ENCODE results near the gene LRCOL1.
A peak's percentile ranks its signal among the peaks of the same experiment; 100 is the strongest.
"Not testable (repeated sequence)": the region's sequence is repeated elsewhere in the genome, so short reads cannot be mapped to it uniquely, and the experiment has no call there.

LRCOL1 gene

DNA sequence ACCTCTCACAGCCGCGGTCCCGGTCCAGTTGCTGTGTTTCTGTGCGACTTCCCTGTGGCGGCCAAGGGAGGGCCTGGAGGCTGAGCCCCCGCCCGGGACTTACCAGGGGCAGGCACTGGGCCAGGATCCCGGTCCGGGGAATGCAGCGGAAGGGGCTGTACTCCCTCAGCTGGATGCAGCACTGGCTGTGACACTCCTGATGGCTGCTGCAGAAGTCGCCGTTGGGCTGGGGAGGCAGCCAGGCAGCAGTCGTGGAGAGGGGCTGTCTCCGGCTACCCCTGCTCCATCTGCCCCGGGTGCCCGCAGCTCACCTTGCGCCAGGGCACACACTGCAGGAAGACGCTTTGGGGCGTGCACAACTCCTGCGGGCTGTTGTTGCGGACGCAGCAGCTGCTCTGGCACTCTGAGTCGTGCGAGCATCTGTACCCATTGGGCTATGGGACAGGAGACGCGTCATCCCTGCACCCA lies 6.2 kb downstream of the LRCOL1 start:
- no peak for TF ChIP-seq CTCF (IDR thresholded peaks at IDR 0.05; ENCODE audit: low read length, missing control alignments)
- DNase-seq (ENCODE audit: low read depth) = no peak
- H3K4me3 ChIP-seq (replicated peaks; ENCODE audit: low read depth, low read length) = no peak overlapping the region

GRCh38 chr12:132603240-132604150 lies 6.9 kb downstream of the LRCOL1 start:
- no peak overlapping the region for H3K4me3 ChIP-seq (replicated peaks; ENCODE audit: low read depth, low read length)
- no peak for DNase-seq (ENCODE audit: low read depth)
- TF ChIP-seq CTCF (IDR thresholded peaks at IDR 0.05; ENCODE audit: low read length, missing control alignments) = no peak

DNA sequence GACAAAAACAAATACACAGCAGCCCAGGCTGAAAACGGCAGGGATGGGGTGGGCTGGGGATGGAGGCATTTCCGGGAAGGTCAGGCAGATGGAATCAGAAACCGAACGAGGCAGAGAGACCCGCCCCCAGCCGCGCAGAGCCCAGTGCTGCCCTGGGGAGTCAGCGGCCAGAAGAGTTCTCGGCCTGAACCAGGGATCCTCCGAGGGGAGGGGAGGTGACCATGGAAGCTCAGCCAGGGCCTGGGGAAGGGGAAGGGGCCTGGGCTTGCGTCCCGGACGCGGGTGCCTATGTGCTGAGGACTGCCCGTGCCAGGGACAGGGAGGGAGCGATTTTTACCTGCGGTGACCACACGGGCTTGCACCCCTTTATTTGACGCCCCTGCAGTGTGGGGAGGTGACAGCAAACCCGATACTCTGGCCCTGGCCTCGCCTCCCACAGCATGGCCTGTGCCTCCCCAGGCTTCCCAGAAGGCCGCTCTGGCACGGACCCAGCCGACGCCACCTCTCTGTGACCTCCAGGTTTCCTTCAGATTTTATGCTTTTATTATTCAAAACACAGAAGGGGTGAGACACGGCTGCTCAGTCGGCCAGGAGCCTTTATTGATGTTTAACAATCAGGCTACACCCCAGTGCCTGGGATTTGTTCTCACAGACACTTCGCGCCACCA lies 7.7 kb downstream of the LRCOL1 start:
- no peak for TF ChIP-seq CTCF (IDR thresholded peaks at IDR 0.05; ENCODE audit: low read length, missing control alignments)
- no peak for DNase-seq (ENCODE audit: low read depth)

DNA sequence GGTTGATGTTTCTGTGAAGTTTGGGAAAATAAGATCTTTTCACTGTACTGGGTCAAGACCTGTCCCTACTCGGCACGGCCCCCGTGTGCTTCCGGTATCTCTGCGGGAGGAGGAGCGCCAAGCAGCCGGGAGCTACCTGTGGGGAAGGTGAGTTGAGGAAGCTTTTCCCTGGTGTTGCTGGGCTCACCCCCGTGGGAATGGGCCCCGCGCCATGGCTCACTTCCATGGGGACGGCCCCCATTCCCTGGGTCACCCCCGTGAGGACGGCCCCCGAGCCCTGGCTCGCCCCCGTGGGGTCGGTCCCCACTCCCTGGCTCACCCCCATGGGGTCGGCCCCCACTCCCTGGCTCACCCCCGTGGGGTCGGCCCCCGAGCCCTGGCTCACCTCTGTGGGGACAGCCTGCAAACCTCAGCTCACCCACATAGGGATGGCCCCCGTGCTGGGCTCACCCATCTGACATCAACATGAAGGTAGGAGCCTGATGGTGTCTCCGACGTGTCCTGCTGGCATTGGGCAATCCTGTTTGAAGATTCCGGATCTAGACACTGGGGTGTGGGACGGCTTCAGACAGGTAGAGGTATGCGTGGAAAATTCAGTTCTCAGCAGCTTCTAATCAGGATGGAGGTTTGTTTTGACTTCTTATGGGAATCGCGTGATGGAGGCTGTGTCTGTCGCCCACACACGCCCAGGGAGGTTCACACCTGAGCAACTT lies 9.1 kb downstream of the LRCOL1 start:
- no peak overlapping the region for H3K4me3 ChIP-seq (replicated peaks; ENCODE audit: low read depth, low read length)
- no peak for TF ChIP-seq CTCF (IDR thresholded peaks at IDR 0.05; ENCODE audit: low read length, missing control alignments)
- DNase-seq (ENCODE audit: low read depth) = no peak

More for the DNA sequence above, 7.7 kb downstream of the LRCOL1 start:
- H3K4me3 ChIP-seq (replicated peaks; ENCODE audit: low read depth, low read length) = no peak overlapping the region

- peak overlapping the region; percentile 57 for H3K4me3 ChIP-seq (replicated peaks; ENCODE audit: low read depth, low read length)
- peak; percentile 71 for DNase-seq (ENCODE audit: low read depth)
- peak; percentile 64 for TF ChIP-seq CTCF (IDR thresholded peaks at IDR 0.05; ENCODE audit: low read length, missing control alignments)
Observed at GRCh38 chr12:132600048-132601032, 10.0 kb downstream of the LRCOL1 start.

- DNase-seq (ENCODE audit: low read depth); H3K4me3 ChIP-seq (replicated peaks; ENCODE audit: low read depth, low read length): not testable (repeated sequence)
Observed at GRCh38 chr12:132599502-132599901, 10.9 kb downstream of the LRCOL1 start.

Measured in fibroblast of pulmonary artery (primary cell).